PC-3 (cell line): Measurements from ENCODE around the gene PSORS1C2. TPM values are rescaled to one million over a fixed set of nuclear protein-coding genes. Genes with fewer than 3 reads are reported as not detected.

Experiments
- ATAC-seq: fragments of 200-7000 bp; cut with Tn5 transposase; 2 replicates; pipeline ENCODE4 v1.9.1; 2020; ENCODE audit warnings: mild to moderate bottlenecking, moderate library complexity
- BruUV-seq: library from RNA; stranded (reverse); fragments of 400-500 nt; replicated peaks from 2 replicates; lab custom pipeline; 2021; lab: Mats Ljungman, UMichigan
- CTCF ChIA-PET: fragments of 300-600 bp; sonication (Branson Sonifier 250); formaldehyde crosslinking; loops from one replicate; lab custom pipeline; 2022; ENCODE audit warnings: antibody characterized with exemption; lab: Charles Lee
- POLR2A ChIA-PET: fragments of 300-600 bp; sonication (Branson Sonifier 250); formaldehyde crosslinking; loops from one replicate; lab custom pipeline; 2022; ENCODE audit warnings: antibody characterized with exemption; ENCODE audit not compliant: unreplicated experiment; lab: Charles Lee
- DNase-seq: peaks from one replicate; pipeline ENCODE4 v3.0.0-alpha.2; 2015
- H2AFZ ChIP-seq: fragments of 300-600 bp; sonication (generic); 2 replicates; pipeline ENCODE4 v1.6.0; 2016; ENCODE audit warnings: antibody characterized with exemption, low read length
- H3F3A ChIP-seq: fragments of 300-600 bp; sonication (generic); one replicate; pipeline ENCODE4 v1.6.0; 2017; ENCODE audit warnings: antibody characterized with exemption, low read length, control low read depth, mild to moderate bottlenecking; ENCODE audit not compliant: unreplicated experiment
- H3K27ac ChIP-seq: fragments of 300-600 bp; sonication (generic); 2 replicates; pipeline ENCODE4 v1.5.1; 2016; ENCODE audit warnings: mild to moderate bottlenecking, low read length
- H3K27me3 ChIP-seq: fragments of 300-600 bp; sonication (generic); 2 replicates; pipeline ENCODE4 v1.6.1; 2016; ENCODE audit warnings: low read length, mixed read lengths
- H3K36me3 ChIP-seq: fragments of 300-600 bp; sonication (generic); 2 replicates; pipeline ENCODE4 v1.6.1; 2016; ENCODE audit warnings: low read depth, mixed run types, low read length, mixed read lengths
- H3K4me1 ChIP-seq: fragments of 300-600 bp; sonication (generic); 2 replicates; pipeline ENCODE4 v1.5.1; 2016; ENCODE audit warnings: low read length; ENCODE audit not compliant: insufficient read depth
- H3K4me2 ChIP-seq: fragments of 300-600 bp; sonication (generic); 2 replicates; pipeline ENCODE4 v1.6.0; 2016; ENCODE audit warnings: low read length
- H3K4me3 ChIP-seq: fragments of 300-600 bp; sonication (generic); 2 replicates; pipeline ENCODE4 v1.5.1; 2016; ENCODE audit warnings: mild to moderate bottlenecking, low read length, mixed read lengths
- H3K79me2 ChIP-seq: fragments of 300-600 bp; sonication (generic); 2 replicates; pipeline ENCODE4 v1.6.1; 2017; ENCODE audit warnings: low read length, mixed read lengths
- H3K9ac ChIP-seq: fragments of 300-600 bp; sonication (generic); 2 replicates; pipeline ENCODE4 v1.6.0; 2016; ENCODE audit warnings: mild to moderate bottlenecking, low read length
- H3K9me2 ChIP-seq: fragments of 300-600 bp; sonication (generic); replicated peaks from 2 replicates; pipeline ENCODE4 v1.6.1; 2016; ENCODE audit warnings: mixed run types, low read length, mixed read lengths
- H3K9me3 ChIP-seq: fragments of 300-600 bp; sonication (generic); 2 replicates; pipeline ENCODE4 v1.6.1; 2016; ENCODE audit warnings: low read length, mixed read lengths
- H4K20me1 ChIP-seq: fragments of 300-600 bp; sonication (generic); 2 replicates; pipeline ENCODE4 v1.6.1; 2016; ENCODE audit warnings: low read length, mixed read lengths
- EZH2 ChIP-seq: fragments of 300-600 bp; sonication (generic); IDR thresholded peaks from one replicate; pipeline ENCODE4 v1.6.1; 2017; ENCODE audit warnings: antibody characterized with exemption, mild to moderate bottlenecking, low read length; ENCODE audit not compliant: unreplicated experiment
- EZH2phosphoT487 ChIP-seq: fragments of 300-600 bp; sonication (generic); IDR thresholded peaks from 2 replicates; pipeline ENCODE4 v1.6.1; 2018; ENCODE audit warnings: mild to moderate bottlenecking, antibody characterized with exemption, low read length, borderline replicate concordance
- intact Hi-C: fragments of 100-400 bp; cut with micrococcal nuclease; formaldehyde crosslinking; loops from 2 replicates; pipeline ENCODE4 v1.9.0; 2023
- total RNA-seq: library from RNA; depleted of rRNA; stranded (reverse); fragments of >200 nt; gene quantifications from 2 replicates; pipeline ENCODE4 v1.2.3, GENCODE V29; 2014
- TF ChIP-seq, protein P1 (sequence below): fragments of 300-600 bp; sonication (generic); conservative IDR thresholded peaks from 2 replicates; pipeline ENCODE4 v1.5.1; 2017; ENCODE audit warnings: antibody characterized with exemption, low read depth, mild to moderate bottlenecking, low read length

The PSORS1C2 gene
- total RNA-seq, 1 experiment from 2014 or later: not detected

DNA sequence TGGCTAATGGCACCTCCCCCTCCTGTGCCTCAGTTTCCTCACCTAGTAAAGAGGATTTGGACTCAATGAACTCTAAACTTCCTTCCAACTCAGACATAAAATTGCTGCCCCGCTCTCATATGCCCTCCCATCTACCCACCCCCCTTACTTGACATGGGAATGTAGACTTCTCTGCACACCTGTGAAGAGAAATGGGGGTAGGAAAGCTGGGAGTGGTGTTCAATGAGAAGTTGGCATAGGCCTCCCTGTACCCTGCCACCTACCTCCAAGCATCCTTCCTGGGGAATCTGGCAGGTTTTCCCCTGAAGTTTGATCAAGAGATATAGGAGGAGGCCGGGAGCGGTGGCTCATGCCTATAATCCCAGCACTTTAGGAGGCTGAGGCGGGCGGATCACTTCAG lies 35.5 kb upstream of the PSORS1C2 start:
- Histone ChIP-seq H3K4me3 (no peak overlapping the region), H4K20me1 (no peaks in the 10 kb centered on the region), H3K4me2 (no peak overlapping the region), H3K4me1 (peaks cover 2% of the 10 kb centered on the region), H3K36me3 (no peaks in the 10 kb centered on the region), H3K79me2 (no peaks in the 10 kb centered on the region), H3K27me3 (no peaks in the 10 kb centered on the region), H3K9me3 (no peaks in the 10 kb centered on the region), H3K9me2 (no peaks in the 10 kb centered on the region), H3K9ac (no peak overlapping the region), H3K27ac (no peak overlapping the region), H2AFZ (no peak overlapping the region), H3F3A (no peaks in the 10 kb centered on the region)
- intact Hi-C loops: no loop called here
- TF ChIP-seq EZH2 (no peak), EZH2phosphoT487 (no peak)
- TF ChIP-seq, protein P1, sequence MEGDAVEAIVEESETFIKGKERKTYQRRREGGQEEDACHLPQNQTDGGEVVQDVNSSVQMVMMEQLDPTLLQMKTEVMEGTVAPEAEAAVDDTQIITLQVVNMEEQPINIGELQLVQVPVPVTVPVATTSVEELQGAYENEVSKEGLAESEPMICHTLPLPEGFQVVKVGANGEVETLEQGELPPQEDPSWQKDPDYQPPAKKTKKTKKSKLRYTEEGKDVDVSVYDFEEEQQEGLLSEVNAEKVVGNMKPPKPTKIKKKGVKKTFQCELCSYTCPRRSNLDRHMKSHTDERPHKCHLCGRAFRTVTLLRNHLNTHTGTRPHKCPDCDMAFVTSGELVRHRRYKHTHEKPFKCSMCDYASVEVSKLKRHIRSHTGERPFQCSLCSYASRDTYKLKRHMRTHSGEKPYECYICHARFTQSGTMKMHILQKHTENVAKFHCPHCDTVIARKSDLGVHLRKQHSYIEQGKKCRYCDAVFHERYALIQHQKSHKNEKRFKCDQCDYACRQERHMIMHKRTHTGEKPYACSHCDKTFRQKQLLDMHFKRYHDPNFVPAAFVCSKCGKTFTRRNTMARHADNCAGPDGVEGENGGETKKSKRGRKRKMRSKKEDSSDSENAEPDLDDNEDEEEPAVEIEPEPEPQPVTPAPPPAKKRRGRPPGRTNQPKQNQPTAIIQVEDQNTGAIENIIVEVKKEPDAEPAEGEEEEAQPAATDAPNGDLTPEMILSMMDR: no peak
- BruUV-seq: no TSS peak
- ATAC-seq: no peak
- POLR2A ChIA-PET: no interaction called here
- no peak for DNase-seq
- CTCF ChIA-PET: interaction anchor here (0.6 kb wide), 1 partner anchor 523 kb away, joined by 4 read pairs; no protein-coding TSS in a partner anchor

DNA sequence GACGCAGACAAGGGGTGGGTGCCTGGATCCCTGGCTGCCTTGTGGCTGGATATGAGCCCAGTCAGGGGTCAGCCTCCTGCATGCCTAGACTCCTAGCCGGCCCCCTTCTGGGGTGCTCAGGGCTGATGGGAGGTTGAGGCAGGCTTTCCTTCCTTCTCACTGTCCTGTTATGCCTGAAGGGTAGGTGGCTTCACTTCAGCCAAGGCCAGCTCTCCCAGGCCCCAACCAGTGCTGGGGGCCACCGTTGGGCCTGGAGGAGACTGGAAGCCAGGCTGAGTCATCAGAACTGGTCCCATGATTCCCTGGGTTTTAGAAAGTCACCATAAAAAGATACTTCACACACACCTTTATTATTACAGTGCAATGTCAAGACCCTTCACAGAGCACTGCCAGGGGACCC lies 34.5 kb upstream of the PSORS1C2 start:
- ChIA-PET CTCF (no interaction called here), POLR2A (no interaction called here)
- TF ChIP-seq, protein P1: no peak
- TF ChIP-seq EZH2 (no peak), EZH2phosphoT487 (no peak)
- no TSS peak for BruUV-seq
- Histone ChIP-seq H3F3A (no peaks in the 10 kb centered on the region), H3K9ac (no peak overlapping the region), H3K4me3 (no peak overlapping the region), H3K27me3 (no peaks in the 10 kb centered on the region), H3K27ac (no peak overlapping the region), H3K36me3 (no peaks in the 10 kb centered on the region), H3K4me1 (peaks cover 5% of the 10 kb centered on the region), H3K9me2 (no peaks in the 10 kb centered on the region), H3K4me2 (no peak overlapping the region), H3K79me2 (no peaks in the 10 kb centered on the region), H2AFZ (no peak overlapping the region), H3K9me3 (no peaks in the 10 kb centered on the region), H4K20me1 (no peaks in the 10 kb centered on the region)
- DNase-seq (no peak), ATAC-seq (no peak)
- intact Hi-C loops: no loop called here

DNA sequence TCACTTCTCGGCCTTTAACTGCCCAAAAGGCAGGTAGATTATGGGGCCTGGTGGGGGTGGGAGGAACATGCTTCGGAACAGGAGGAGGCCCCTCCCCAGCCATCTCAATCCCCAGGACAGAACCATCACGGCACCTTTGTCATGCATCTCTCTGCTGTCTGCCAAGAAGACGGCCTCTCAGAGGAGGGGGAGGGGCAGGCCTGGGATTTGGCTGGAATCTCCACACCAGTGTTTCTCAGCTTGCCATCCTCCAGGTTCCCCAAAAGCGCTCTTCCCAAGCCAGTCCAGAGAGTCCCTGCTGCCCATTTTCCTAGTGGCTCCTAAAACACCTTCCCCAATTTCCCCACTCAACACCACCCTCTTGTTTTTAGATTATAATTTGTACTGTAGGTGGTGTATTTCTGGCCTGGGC lies 34.1 kb upstream of the PSORS1C2 start:
- Histone ChIP-seq H2AFZ (no peak overlapping the region), H3K79me2 (no peaks in the 10 kb centered on the region), H3K27ac (no peak overlapping the region), H4K20me1 (no peaks in the 10 kb centered on the region), H3K9ac (no peak overlapping the region), H3K9me2 (no peaks in the 10 kb centered on the region), H3K4me3 (no peak overlapping the region), H3K27me3 (no peaks in the 10 kb centered on the region), H3K36me3 (no peaks in the 10 kb centered on the region), H3K4me2 (no peak overlapping the region), H3F3A (no peaks in the 10 kb centered on the region), H3K9me3 (no peaks in the 10 kb centered on the region), H3K4me1 (peaks cover 5% of the 10 kb centered on the region)
- CTCF ChIA-PET: no interaction called here
- TF ChIP-seq, protein P1: no peak
- TF ChIP-seq EZH2: no peak
- no peak for TF ChIP-seq EZH2phosphoT487
- POLR2A ChIA-PET: no interaction called here
- no TSS peak for BruUV-seq
- ATAC-seq (no peak), DNase-seq (no peak)
- intact Hi-C loops: no loop called here
